Mesodermal cell (in vitro differentiated cells): Measurements from ENCODE around the gene EEF1G.
A peak's percentile ranks its signal among the peaks of the same experiment; 100 is the strongest.

Source experiments
- H3K27ac ChIP-seq: 2 replicates; pipeline ENCODE4 v1.7.0; 2013; ENCODE audit warnings: mild to moderate bottlenecking, low read depth, low read length, moderate library complexity; ENCODE audit not compliant: severe bottlenecking
- H3K36me3 ChIP-seq: 2 replicates; pipeline ENCODE4 v1.7.1; 2013; ENCODE audit warnings: mild to moderate bottlenecking, low read length, moderate library complexity; ENCODE audit not compliant: control insufficient read depth, insufficient read depth
- H3K4me1 ChIP-seq: one replicate; pipeline ENCODE4 v1.7.1; 2013; ENCODE audit warnings: mild to moderate bottlenecking, low read length; ENCODE audit not compliant: insufficient read depth, control insufficient read depth, poor library complexity, severe bottlenecking
- H3K4me3 ChIP-seq: 2 replicates; pipeline ENCODE4 v1.7.0; 2013; ENCODE audit warnings: low read length, control low read depth, mild to moderate bottlenecking; ENCODE audit not compliant: insufficient read depth, poor library complexity, severe bottlenecking; ENCODE audit errors: extremely low read depth
- H3K9me3 ChIP-seq: 2 replicates; pipeline ENCODE4 v1.7.1; 2013; ENCODE audit warnings: mild to moderate bottlenecking, low read length, moderate library complexity; ENCODE audit not compliant: control insufficient read depth
- WGBS, 2 experiments: methylation state at CpG; one replicate each; pipeline ENCODE4 v1.1.5; 2013; ENCODE audit warnings: missing lambda C conversion rate in 2 of 2; ENCODE audit not compliant: insufficient coverage in 2 of 2; 5-methylcytosine and 5-hydroxymethylcytosine counted together

The EEF1G gene

GRCh38 chr11:62611705-62612365 lies 38.1 kb upstream of the EEF1G start:
- Histone ChIP-seq H3K27ac (peak overlapping the region; percentile 59), H3K9me3 (no peaks in the 10 kb centered on the region), H3K36me3 (peaks cover 22% of the 10 kb centered on the region), H3K4me1 (peaks cover 9% of the 10 kb centered on the region), H3K4me3 (peak overlapping the region; percentile 62)
- 3 to 8% methylated on average over 26 to 32 of the region's 34 CpGs for WGBS, 2 experiments

GRCh38 chr11:62610814-62611704 lies 37.4 kb upstream of the EEF1G start:
- WGBS, 2 experiments: 82 to 93% methylated on average over 12 to 17 of the region's 28 CpGs
- H3K27ac ChIP-seq: no peak overlapping the region
- H3K4me1 ChIP-seq: peaks cover 9% of the 10 kb centered on the region
- H3K9me3 ChIP-seq: no peaks in the 10 kb centered on the region
- peak overlapping the region; percentile 62 for H3K4me3 ChIP-seq
- H3K36me3 ChIP-seq: peaks cover 25% of the 10 kb centered on the region

- Histone ChIP-seq H3K4me1 (peaks cover 9% of the 10 kb centered on the region), H3K36me3 (peaks cover 32% of the 10 kb centered on the region), H3K9me3 (no peaks in the 10 kb centered on the region), H3K4me3 (no peak overlapping the region), H3K27ac (no peak overlapping the region)
- 93 to 96% methylated on average over 3 of the region's 6 CpGs for WGBS, 2 experiments
Measured at GRCh38 chr11:62610403-62610802, 36.7 kb upstream of the EEF1G start.

- no peak overlapping the region for H3K27ac ChIP-seq
- peaks cover 36% of the 10 kb centered on the region for H3K36me3 ChIP-seq
- H3K4me1 ChIP-seq: peaks cover 20% of the 10 kb centered on the region
- H3K4me3 ChIP-seq: no peak overlapping the region
- WGBS, 2 experiments: 98% methylated on average over 6 to 8 of the region's 12 CpGs
- no peaks in the 10 kb centered on the region for H3K9me3 ChIP-seq
Measured at GRCh38 chr11:62608776-62609175, 35.1 kb upstream of the EEF1G start.

GRCh38 chr11:62607714-62608113 lies 34.0 kb upstream of the EEF1G start:
- Histone ChIP-seq H3K4me1 (peaks cover 20% of the 10 kb centered on the region), H3K9me3 (no peaks in the 10 kb centered on the region), H3K27ac (no peak overlapping the region), H3K36me3 (peaks cover 39% of the 10 kb centered on the region), H3K4me3 (no peak overlapping the region)
- 94 to 97% methylated on average over 3 to 4 of the region's 4 CpGs for WGBS, 2 experiments

GRCh38 chr11:62605902-62606301 lies 32.2 kb upstream of the EEF1G start:
- 97 to 99% methylated on average over 10 to 13 of the region's 15 CpGs for WGBS, 2 experiments
- Histone ChIP-seq H3K36me3 (peaks cover 39% of the 10 kb centered on the region), H3K4me3 (no peak overlapping the region), H3K4me1 (peaks cover 15% of the 10 kb centered on the region), H3K27ac (no peak overlapping the region), H3K9me3 (no peaks in the 10 kb centered on the region)

GRCh38 chr11:62605467-62605866 lies 31.8 kb upstream of the EEF1G start:
- H3K4me3 ChIP-seq: no peak overlapping the region
- no peak overlapping the region for H3K27ac ChIP-seq
- no peaks in the 10 kb centered on the region for H3K9me3 ChIP-seq
- WGBS, 2 experiments: 89 to 98% methylated on average over 5 to 6 of the region's 6 CpGs
- peaks cover 11% of the 10 kb centered on the region for H3K4me1 ChIP-seq
- H3K36me3 ChIP-seq: peaks cover 37% of the 10 kb centered on the region

GRCh38 chr11:62604460-62605120 lies 30.9 kb upstream of the EEF1G start:
- Histone ChIP-seq H3K27ac (no peak overlapping the region), H3K4me3 (no peak overlapping the region), H3K36me3 (peaks cover 38% of the 10 kb centered on the region), H3K9me3 (no peaks in the 10 kb centered on the region), H3K4me1 (peaks cover 17% of the 10 kb centered on the region)
- WGBS, 2 experiments: 66 to 75% methylated on average over 9 of the region's 13 CpGs

- H3K36me3 ChIP-seq: peaks cover 39% of the 10 kb centered on the region
- peaks cover 20% of the 10 kb centered on the region for H3K4me1 ChIP-seq
- no peak overlapping the region for H3K4me3 ChIP-seq
- WGBS, 2 experiments: 95 to 98% methylated on average over 7 to 8 of the region's 8 CpGs
- no peaks in the 10 kb centered on the region for H3K9me3 ChIP-seq
- H3K27ac ChIP-seq: no peak overlapping the region
Measured at GRCh38 chr11:62603776-62604299, 30.1 kb upstream of the EEF1G start.

GRCh38 chr11:62603072-62603408 lies 29.3 kb upstream of the EEF1G start:
- H3K4me3 ChIP-seq: no peak overlapping the region
- H3K27ac ChIP-seq: no peak overlapping the region
- peaks cover 43% of the 10 kb centered on the region for H3K36me3 ChIP-seq
- 67 to 71% methylated on average over 13 of the region's 13 CpGs for WGBS, 2 experiments
- peaks cover 26% of the 10 kb centered on the region for H3K4me1 ChIP-seq
- no peaks in the 10 kb centered on the region for H3K9me3 ChIP-seq
